ENCODE measurements around the gene SIRT2. TPM values are rescaled to one million over a fixed set of nuclear protein-coding genes. Genes with fewer than 3 reads are reported as not detected.

SIRT2 gene
- total RNA-seq, 1 experiment from 2014 or later: 15.4 TPM

GRCh38 chr19:38850976-38851621 is 48.3 kb downstream of the SIRT2 start:
- TSS peak; percentile 93 for BruUV-seq (replicated peaks)
- POLR2A ChIA-PET: interaction anchor here (0.5 to 2.4 kb wide), 2 partner anchors 12 to 241 kb away, joined by 4 to 12 read pairs; no protein-coding TSS in a partner anchor
- CTCF ChIA-PET: interaction anchor here (1.5 kb wide), 1 partner anchor 79 kb away, joined by 6 read pairs; the partner anchor contains the start of genes MRPS12 and SARS2
- peak overlapping the region; percentile 77 to 84 for H3K4me3 ChIP-seq (replicated peaks in 1 of 2; ENCODE audit: low read depth in 1 of 2, low read length in 2 of 2)
- no peaks in the 10 kb centered on the region for H3K9me2 ChIP-seq (ENCODE audit: insufficient read depth)
- DNase-seq (ENCODE audit: low read depth, low spot score): no peak
- intact Hi-C loops (cut with micrococcal nuclease): loop anchor here (1.0 to 5.0 kb wide), 3 partner anchors 48 to 169 kb away; partner anchors contain the start of genes MRPS12, NFKBIB, SARS2 and SIRT2
- peak overlapping the region; percentile 89 for H3K27ac ChIP-seq (ENCODE audit: low read depth, low read length)
- H3K9me3 ChIP-seq (ENCODE audit: control insufficient read depth in 1 of 2, insufficient read depth in 1 of 2, low read depth in 1 of 2, low read length in 2 of 2): no peaks in the 10 kb centered on the region
- TF ChIP-seq, protein P1, sequence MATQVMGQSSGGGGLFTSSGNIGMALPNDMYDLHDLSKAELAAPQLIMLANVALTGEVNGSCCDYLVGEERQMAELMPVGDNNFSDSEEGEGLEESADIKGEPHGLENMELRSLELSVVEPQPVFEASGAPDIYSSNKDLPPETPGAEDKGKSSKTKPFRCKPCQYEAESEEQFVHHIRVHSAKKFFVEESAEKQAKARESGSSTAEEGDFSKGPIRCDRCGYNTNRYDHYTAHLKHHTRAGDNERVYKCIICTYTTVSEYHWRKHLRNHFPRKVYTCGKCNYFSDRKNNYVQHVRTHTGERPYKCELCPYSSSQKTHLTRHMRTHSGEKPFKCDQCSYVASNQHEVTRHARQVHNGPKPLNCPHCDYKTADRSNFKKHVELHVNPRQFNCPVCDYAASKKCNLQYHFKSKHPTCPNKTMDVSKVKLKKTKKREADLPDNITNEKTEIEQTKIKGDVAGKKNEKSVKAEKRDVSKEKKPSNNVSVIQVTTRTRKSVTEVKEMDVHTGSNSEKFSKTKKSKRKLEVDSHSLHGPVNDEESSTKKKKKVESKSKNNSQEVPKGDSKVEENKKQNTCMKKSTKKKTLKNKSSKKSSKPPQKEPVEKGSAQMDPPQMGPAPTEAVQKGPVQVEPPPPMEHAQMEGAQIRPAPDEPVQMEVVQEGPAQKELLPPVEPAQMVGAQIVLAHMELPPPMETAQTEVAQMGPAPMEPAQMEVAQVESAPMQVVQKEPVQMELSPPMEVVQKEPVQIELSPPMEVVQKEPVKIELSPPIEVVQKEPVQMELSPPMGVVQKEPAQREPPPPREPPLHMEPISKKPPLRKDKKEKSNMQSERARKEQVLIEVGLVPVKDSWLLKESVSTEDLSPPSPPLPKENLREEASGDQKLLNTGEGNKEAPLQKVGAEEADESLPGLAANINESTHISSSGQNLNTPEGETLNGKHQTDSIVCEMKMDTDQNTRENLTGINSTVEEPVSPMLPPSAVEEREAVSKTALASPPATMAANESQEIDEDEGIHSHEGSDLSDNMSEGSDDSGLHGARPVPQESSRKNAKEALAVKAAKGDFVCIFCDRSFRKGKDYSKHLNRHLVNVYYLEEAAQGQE (IDR thresholded peaks at IDR 0.05; ENCODE audit: low read depth): no peak
- TF ChIP-seq POLR2A (IDR thresholded peaks at IDR 0.05; ENCODE audit: borderline replicate concordance, extremely low read depth, insufficient read depth, insufficient read length) (no peak), FOSL1 (IDR thresholded peaks at IDR 0.05; ENCODE audit: low read depth) (no peak), EZH2phosphoT487 (IDR thresholded peaks at IDR 0.05; ENCODE audit: borderline replicate concordance) (no peak), TCF7L2 (IDR thresholded peaks at IDR 0.05; ENCODE audit: borderline replicate concordance, extremely low read depth, insufficient read depth, insufficient read length) (no peak), SP1 (IDR thresholded peaks at IDR 0.05; ENCODE audit: low read depth) (no peak)
- peak overlapping the region; percentile 92 for H3K4me2 ChIP-seq (ENCODE audit: low read length)
- H3K79me2 ChIP-seq (ENCODE audit: insufficient read depth, low read length): peaks cover 31% of the 10 kb centered on the region
- peaks cover 16 to 25% of the 10 kb centered on the region in 2 experiments for H3K36me3 ChIP-seq (ENCODE audit: control insufficient read depth in 1 of 2, insufficient read depth in 2 of 2, low read length in 2 of 2)
- H3K9ac ChIP-seq (ENCODE audit: low read length): peak overlapping the region; percentile 96
- H4K20me1 ChIP-seq (ENCODE audit: insufficient read depth): 0 out of 2 replicates have a peak, but pooled peaks cover 4% of the 10 kb centered on the region
- peaks cover 14 to 41% of the 10 kb centered on the region in 2 experiments for H3K4me1 ChIP-seq (ENCODE audit: control insufficient read depth in 1 of 2, insufficient read depth in 2 of 2, low read length in 2 of 2)
- RAD21 ChIA-PET (ENCODE audit: low non-redundant PET in 1 of 2, low total read pairs in 2 of 2, uncharacterized antibody in 2 of 2, unreplicated experiment in 2 of 2): no interaction called here
- no peak overlapping the region for H2AFZ ChIP-seq (ENCODE audit: low read depth, low read length, poor library complexity, severe bottlenecking)
- ATAC-seq: no peak
- H3K27me3 ChIP-seq (ENCODE audit: insufficient read depth, low read length): no peaks in the 10 kb centered on the region

Data from HCT116 (cell line).